HG03175 (cell line): ENCODE measurements around the gene NUTM2B.
"Not testable (repeated sequence)": the region's sequence is repeated elsewhere in the genome, so short reads cannot be mapped to it uniquely, and the experiment has no call there.

ENCODE experiments used
- ATAC-seq: cut with Tn5 transposase; IDR thresholded peaks from one replicate; pipeline ENCODE4 v1.9.1; 2021; ENCODE audit warnings: mild to moderate bottlenecking, moderate library complexity; ENCODE audit not compliant: unreplicated experiment

The NUTM2B gene

GRCh38 chr10:79744844-79745243, 41.8 kb downstream of the NUTM2B start:
- ATAC-seq, result not testable (repeated sequence)

- ATAC-seq, result not testable (repeated sequence)
Observed at GRCh38 chr10:79748510-79748909, 45.5 kb downstream of the NUTM2B start.

- peak; percentile 46 for ATAC-seq
Observed at GRCh38 chr10:79753601-79754000, 50.6 kb downstream of the NUTM2B start.

- not testable (repeated sequence) for ATAC-seq
Observed at GRCh38 chr10:79758297-79758993, 55.4 kb downstream of the NUTM2B start.
